Liver (tissue), 9 donors: ENCODE measurements around the gene MPRIP. TPM values are rescaled to one million over a fixed set of nuclear protein-coding genes. Genes with fewer than 3 reads are reported as not detected.

ENCODE experiments used
- DNase-seq: peaks from one replicate; pipeline ENCODE4 v3.0.0-alpha.2; 2017; ENCODE audit warnings: low spot score
- H3K27ac ChIP-seq, 2 donors: one replicate each; pipeline ENCODE4 v1.7.0; 2013; ENCODE audit warnings: inconsistent platforms in 2 of 2, low read length in 2 of 2, control low read depth in 1 of 2, low read depth in 1 of 2, mild to moderate bottlenecking in 1 of 2
- H3K27me3 ChIP-seq, 4 donors: one replicate each; pipeline versions ENCODE4 v1.6.1 to v1.7.0; 2013; ENCODE audit warnings: low read length in 3 of 4, inconsistent platforms in 1 of 4, mild to moderate bottlenecking in 1 of 4, moderate library complexity in 1 of 4; ENCODE audit not compliant: control insufficient read depth in 4 of 4, insufficient read depth in 4 of 4
- H3K36me3 ChIP-seq, 4 donors: one replicate each; pipeline versions ENCODE4 v1.6.1 to v1.7.0; 2013; ENCODE audit warnings: low read length in 3 of 4, mild to moderate bottlenecking in 3 of 4, low read depth in 1 of 4, moderate library complexity in 1 of 4; ENCODE audit not compliant: control insufficient read depth in 4 of 4, insufficient read depth in 3 of 4
- H3K4me1 ChIP-seq, 4 donors: one replicate each; pipeline versions ENCODE4 v1.6.1 to v1.7.0; 2013; ENCODE audit warnings: low read length in 3 of 4, mild to moderate bottlenecking in 3 of 4, moderate library complexity in 1 of 4; ENCODE audit not compliant: control insufficient read depth in 4 of 4, insufficient read depth in 4 of 4
- H3K4me3 ChIP-seq, 3 donors: one replicate each; pipeline versions ENCODE4 v1.6.1 to v1.7.0; 2013; ENCODE audit warnings: low read length in 3 of 3, control low read depth in 1 of 3, low read depth in 1 of 3, mild to moderate bottlenecking in 1 of 3
- H3K9ac ChIP-seq, 2 donors: one replicate each; pipeline ENCODE4 v1.7.0; 2013; ENCODE audit warnings: low read length in 2 of 2, mild to moderate bottlenecking in 2 of 2, moderate library complexity in 2 of 2, control low read depth in 1 of 2, low read depth in 1 of 2
- H3K9me3 ChIP-seq, 4 donors: one replicate each; pipeline versions ENCODE4 v1.6.1 to v1.7.0; 2013; ENCODE audit warnings: low read length in 3 of 4; ENCODE audit not compliant: control insufficient read depth in 4 of 4
- ATF3 ChIP-seq: IDR thresholded peaks from 2 replicates; pipeline ENCODE4 v1.6.1; 2016; ENCODE audit warnings: antibody characterized with exemption
- CTCF ChIP-seq: fragments of 150-350 bp; IDR thresholded peaks from 2 replicates; pipeline ENCODE4 v1.5.1; 2017; ENCODE audit warnings: improper control_type of control experiment, low read depth, low read length; ENCODE audit not compliant: missing input control
- EGR1 ChIP-seq, 2 donors: IDR thresholded peaks; 2 replicates each; pipeline ENCODE4 v1.6.1; 2016 to 2018; ENCODE audit warnings: antibody characterized with exemption in 2 of 2, low read depth in 2 of 2
- FOXA1 ChIP-seq: IDR thresholded peaks from 2 replicates; pipeline ENCODE4 v1.6.1; 2016; ENCODE audit warnings: antibody characterized with exemption
- FOXA2 ChIP-seq: IDR thresholded peaks from 2 replicates; pipeline ENCODE4 v1.6.1; 2016; ENCODE audit warnings: antibody characterized with exemption
- GABPA ChIP-seq, 2 donors: IDR thresholded peaks in 1 of 2; conservative IDR thresholded peaks in 1 of 2; 2 replicates each; pipeline ENCODE4 v1.6.1; 2016; ENCODE audit warnings: antibody characterized with exemption in 2 of 2, mild to moderate bottlenecking in 1 of 2, moderate library complexity in 1 of 2
- HNF4A ChIP-seq, 2 donors: conservative IDR thresholded peaks; 2 replicates each; pipeline ENCODE4 v1.6.1; 2016; ENCODE audit warnings: antibody characterized with exemption in 2 of 2, mild to moderate bottlenecking in 2 of 2
- HNF4G ChIP-seq: IDR thresholded peaks from 2 replicates; pipeline ENCODE4 v1.6.1; 2016; ENCODE audit warnings: antibody characterized with exemption
- JUND ChIP-seq, 2 donors: IDR thresholded peaks; 2 replicates each; pipeline ENCODE4 v1.6.1; 2016; ENCODE audit warnings: antibody characterized with exemption in 2 of 2
- MAX ChIP-seq: IDR thresholded peaks from 2 replicates; pipeline ENCODE4 v1.6.1; 2016; ENCODE audit warnings: antibody characterized with exemption
- NR2F2 ChIP-seq: IDR thresholded peaks from 2 replicates; pipeline ENCODE4 v1.6.1; 2016; ENCODE audit warnings: antibody characterized with exemption
- REST ChIP-seq: IDR thresholded peaks from 2 replicates; pipeline ENCODE4 v1.6.1; 2016; ENCODE audit warnings: antibody characterized with exemption, mild to moderate bottlenecking
- RXRA ChIP-seq, 2 donors: IDR thresholded peaks; 2 replicates each; pipeline ENCODE4 v1.6.1; 2017 to 2018; ENCODE audit warnings: antibody characterized with exemption in 2 of 2, mild to moderate bottlenecking in 1 of 2
- SP1 ChIP-seq: IDR thresholded peaks from 2 replicates; pipeline ENCODE4 v1.6.1; 2018; ENCODE audit warnings: antibody characterized with exemption, mild to moderate bottlenecking
- TAF1 ChIP-seq: conservative IDR thresholded peaks from 2 replicates; pipeline ENCODE4 v1.6.1; 2016; ENCODE audit warnings: antibody characterized with exemption, mild to moderate bottlenecking
- YY1 ChIP-seq: IDR thresholded peaks from 2 replicates; pipeline ENCODE4 v1.6.1; 2016; ENCODE audit warnings: antibody characterized with exemption, mild to moderate bottlenecking
- ZBTB33 ChIP-seq: IDR thresholded peaks from 2 replicates; pipeline ENCODE4 v1.6.1; 2016; ENCODE audit warnings: antibody characterized with exemption
- WGBS: extraction: QIAGEN DNeasy Blood & Tissue Kit; methylation state at CpG from one replicate; pipeline ENCODE4 v1.1.7; 2013; 5-methylcytosine and 5-hydroxymethylcytosine counted together
- polyA plus RNA-seq, 2 donors: library from polyadenylated mRNA; stranded (reverse) in 1 of 2; unstranded in 1 of 2; fragments of 200-250 nt in 1 of 2; fragments of >200 nt in 1 of 2; fragmentation: Nextera tagmentation in 1 of 2; extraction: Ambion mirVana in 1 of 2; gene quantifications; one replicate each; pipeline versions ENCODE4 v1.2.1 to v1.2.3, GENCODE V29; 2013 to 2015
- total RNA-seq, 2 donors: library from RNA; depleted of rRNA; stranded (reverse); fragments of >200 nt; gene quantifications; one replicate each; pipeline ENCODE4 v1.2.3, GENCODE V29; 2014
- donor health status: healthy.
- donor health status: healthy.
- donor health status: healthy.
- donor health status: healthy.
- donor health status: healthy.

Gene MPRIP
- total and polyA plus RNA-seq, 4 donors, result 21.2 to 61.9 (median 34.7) TPM

GRCh38 chr17:17090642-17091103, 48.4 kb downstream of the MPRIP start (continued):
- TF ChIP-seq REST, result no peak

GRCh38 chr17:17091276-17091675, 49.0 kb downstream of the MPRIP start:
- no peaks in the 10 kb centered on the region for H3K36me3 ChIP-seq
- peaks cover 10 to 60% (median 39%) of the 10 kb centered on the region in 4 donors for H3K4me1 ChIP-seq
- TF ChIP-seq REST, result no peak
- TF ChIP-seq HNF4A (conservative IDR thresholded peaks at IDR 0.05), result no peak
- TF ChIP-seq CTCF, result no peak
- no peak for TF ChIP-seq EGR1 (IDR thresholded peaks at IDR 0.05; ENCODE audit: low read depth in 2 of 2)
- TF ChIP-seq NR2F2, result no peak
- TF ChIP-seq GABPA (IDR thresholded peaks at IDR 0.05 in 1 of 2, conservative IDR thresholded peaks at IDR 0.05 in 1 of 2), result no peak
- TF ChIP-seq TAF1, result no peak
- no peak for TF ChIP-seq ZBTB33
- no peak for TF ChIP-seq HNF4G
- no peak for TF ChIP-seq SP1
- TF ChIP-seq YY1, result no peak
- TF ChIP-seq FOXA1, result no peak
- no peak for TF ChIP-seq MAX
- TF ChIP-seq FOXA2, result no peak
- no peak for TF ChIP-seq RXRA (IDR thresholded peaks at IDR 0.05)
- no peak for TF ChIP-seq ATF3
- no peak for TF ChIP-seq JUND (IDR thresholded peaks at IDR 0.05)
- H3K9ac ChIP-seq, result no peak overlapping the region
- no peaks in the 10 kb centered on the region for H3K27me3 ChIP-seq
- WGBS, result 93% methylated on average over 11 of the region's 11 CpGs
- no peak overlapping the region for H3K27ac ChIP-seq
- no peak overlapping the region for H3K4me3 ChIP-seq
- DNase-seq, result no peak
- H3K9me3 ChIP-seq, result no peaks in the 10 kb centered on the region
